HG03196 (cell line): ENCODE measurements around the gene ZBED2.
"Not testable (repeated sequence)": the region's sequence is repeated elsewhere in the genome, so short reads cannot be mapped to it uniquely, and the experiment has no call there.

Source experiments
- ATAC-seq: cut with Tn5 transposase; IDR thresholded peaks from one replicate; pipeline ENCODE4 v1.9.1; 2021; ENCODE audit not compliant: unreplicated experiment

ZBED2 gene

GRCh38 chr3:111595232-111595631 lies at the start of gene ZBED2:
TSS of gene ZBED2 (minus strand) at chr3:111595346. CDS start at chr3:111594201, 1,145 bp downstream.
- no peak for ATAC-seq

- no peak for ATAC-seq
These were observed 44.2 kb upstream of the ZBED2 start for GRCh38 chr3:111639316-111639715.

- no peak for ATAC-seq
These were observed 41.3 kb upstream of the ZBED2 start for GRCh38 chr3:111636366-111636885.

- no peak for ATAC-seq
These were observed 40.3 kb upstream of the ZBED2 start for GRCh38 chr3:111635403-111635802.

- not testable (repeated sequence) for ATAC-seq
These were observed 35.5 kb upstream of the ZBED2 start for GRCh38 chr3:111630638-111631037.

GRCh38 chr3:111629018-111629417 lies 33.9 kb upstream of the ZBED2 start:
- not testable (repeated sequence) for ATAC-seq

GRCh38 chr3:111627092-111627491 lies 31.9 kb upstream of the ZBED2 start:
- no peak for ATAC-seq

- ATAC-seq, result no peak
These were observed 26.4 kb upstream of the ZBED2 start for GRCh38 chr3:111621535-111621934.

- ATAC-seq, result no peak
These were observed 24.7 kb upstream of the ZBED2 start for GRCh38 chr3:111619833-111620232.

GRCh38 chr3:111618945-111619344 lies 23.8 kb upstream of the ZBED2 start:
- ATAC-seq, result no peak

- no peak for ATAC-seq
These were observed 22.9 kb upstream of the ZBED2 start for GRCh38 chr3:111617912-111618601.

- no peak for ATAC-seq
These were observed 22.3 kb upstream of the ZBED2 start for GRCh38 chr3:111617406-111617805.

- ATAC-seq, result peak; percentile 85
These were observed 21.4 kb upstream of the ZBED2 start for GRCh38 chr3:111616417-111617105.

- no peak for ATAC-seq
These were observed 20.7 kb upstream of the ZBED2 start for GRCh38 chr3:111615880-111616279.

- no peak for ATAC-seq
These were observed 18.1 kb upstream of the ZBED2 start for GRCh38 chr3:111613294-111613693.

GRCh38 chr3:111610612-111611054 lies 15.5 kb upstream of the ZBED2 start:
- no peak for ATAC-seq

GRCh38 chr3:111610189-111610588 lies 15.0 kb upstream of the ZBED2 start:
- peak; percentile 89 for ATAC-seq

- no peak for ATAC-seq
These were observed 14.6 kb upstream of the ZBED2 start for GRCh38 chr3:111609700-111610099.

- ATAC-seq, result no peak
These were observed 13.2 kb upstream of the ZBED2 start for GRCh38 chr3:111608383-111608782.

- ATAC-seq, result no peak
These were observed 12.2 kb upstream of the ZBED2 start for GRCh38 chr3:111607240-111607920.

- ATAC-seq, result no peak
These were observed 10.3 kb upstream of the ZBED2 start for GRCh38 chr3:111605493-111605892.

- no peak for ATAC-seq
These were observed 9.9 kb upstream of the ZBED2 start for GRCh38 chr3:111605018-111605417.
